Mucosa of descending colon (tissue), 3 donors: Measurements from ENCODE around the gene RAD52. TPM values are rescaled to one million over a fixed set of nuclear protein-coding genes. Genes with fewer than 3 reads are reported as not detected.

Experiments
- ATAC-seq: fragments of 200-7000 bp; cut with Tn5 transposase; one replicate; pipeline ENCODE4 v1.9.1; 2020; ENCODE audit warnings: mild to moderate bottlenecking, moderate library complexity
- DNase-seq, 3 donors: peaks; one replicate each; pipeline ENCODE4 v3.0.0-alpha.2; 2020
- H3K36me3 ChIP-seq: fragments of 200-600 bp; one replicate; pipeline ENCODE4 v1.8.0; 2021; ENCODE audit warnings: low read depth, mild to moderate bottlenecking
- H3K4me1 ChIP-seq: fragments of 200-600 bp; one replicate; pipeline ENCODE4 v1.8.0; 2021; ENCODE audit warnings: low read depth, mild to moderate bottlenecking
- H3K4me3 ChIP-seq: fragments of 200-600 bp; one replicate; pipeline ENCODE4 v1.8.0; 2021; ENCODE audit warnings: mild to moderate bottlenecking
- H3K9me3 ChIP-seq: fragments of 200-600 bp; one replicate; pipeline ENCODE4 v1.8.0; 2021; ENCODE audit warnings: mild to moderate bottlenecking
- intact Hi-C, 2 donors: fragments of 100-400 bp; cut with DNase I in 1 of 2; cut with micrococcal nuclease in 1 of 2; formaldehyde crosslinking; loops; one replicate each; pipeline versions ENCODE4 v1.11.0 to v1.11.1; 2022; cut with DNase I, micrococcal nuclease
- total RNA-seq, 3 donors: library from RNA; stranded (reverse); fragmentation: NEBNext Ultra II Directional in 2 of 3; extraction: Animal tissue kit (Norgen Biotek cat#: 25700) in 2 of 3; gene quantifications; one replicate each; pipeline versions ENCODE4 v1.2.1 to v1.2.4, GENCODE V29; 2021 to 2023
- TF ChIP-seq, protein P1 (sequence below): fragments of 200-600 bp; IDR thresholded peaks from one replicate; pipeline ENCODE4 v1.8.0; 2022; ENCODE audit warnings: antibody characterized with exemption, mild to moderate bottlenecking
- donor health status: DM: no; HTN: no; CAD: no; lungs with moderate emphysema.
- donor health status: DM: no; HTN: no; CAD: no.
- donor health status: DM: no; HTN: yes; CAD: no.

Gene RAD52
- total RNA-seq, 3 donors from 2014 or later: 16.3 to 32.0 (median 28.9) TPM

GRCh38 chr12:906062-906585 is 43.4 kb downstream of the RAD52 start:
- no peak overlapping the region for H3K4me3 ChIP-seq
- DNase-seq (no peak), ATAC-seq (no peak)
- H3K4me1 ChIP-seq: no peaks in the 10 kb centered on the region
- TF ChIP-seq, protein P1, sequence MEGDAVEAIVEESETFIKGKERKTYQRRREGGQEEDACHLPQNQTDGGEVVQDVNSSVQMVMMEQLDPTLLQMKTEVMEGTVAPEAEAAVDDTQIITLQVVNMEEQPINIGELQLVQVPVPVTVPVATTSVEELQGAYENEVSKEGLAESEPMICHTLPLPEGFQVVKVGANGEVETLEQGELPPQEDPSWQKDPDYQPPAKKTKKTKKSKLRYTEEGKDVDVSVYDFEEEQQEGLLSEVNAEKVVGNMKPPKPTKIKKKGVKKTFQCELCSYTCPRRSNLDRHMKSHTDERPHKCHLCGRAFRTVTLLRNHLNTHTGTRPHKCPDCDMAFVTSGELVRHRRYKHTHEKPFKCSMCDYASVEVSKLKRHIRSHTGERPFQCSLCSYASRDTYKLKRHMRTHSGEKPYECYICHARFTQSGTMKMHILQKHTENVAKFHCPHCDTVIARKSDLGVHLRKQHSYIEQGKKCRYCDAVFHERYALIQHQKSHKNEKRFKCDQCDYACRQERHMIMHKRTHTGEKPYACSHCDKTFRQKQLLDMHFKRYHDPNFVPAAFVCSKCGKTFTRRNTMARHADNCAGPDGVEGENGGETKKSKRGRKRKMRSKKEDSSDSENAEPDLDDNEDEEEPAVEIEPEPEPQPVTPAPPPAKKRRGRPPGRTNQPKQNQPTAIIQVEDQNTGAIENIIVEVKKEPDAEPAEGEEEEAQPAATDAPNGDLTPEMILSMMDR: no peak
- H3K36me3 ChIP-seq: peaks cover 7% of the 10 kb centered on the region
- no peaks in the 10 kb centered on the region for H3K9me3 ChIP-seq
- intact Hi-C loops: no loop called here

- intact Hi-C loops: no loop called here
- ATAC-seq: no peak
- Histone ChIP-seq H3K4me1 (no peaks in the 10 kb centered on the region), H3K36me3 (peaks cover 7% of the 10 kb centered on the region), H3K4me3 (no peak overlapping the region), H3K9me3 (no peaks in the 10 kb centered on the region)
- DNase-seq: no peak
- TF ChIP-seq, protein P1: no peak
Observed at GRCh38 chr12:905261-906031, 44.0 kb downstream of the RAD52 start.

DNA sequence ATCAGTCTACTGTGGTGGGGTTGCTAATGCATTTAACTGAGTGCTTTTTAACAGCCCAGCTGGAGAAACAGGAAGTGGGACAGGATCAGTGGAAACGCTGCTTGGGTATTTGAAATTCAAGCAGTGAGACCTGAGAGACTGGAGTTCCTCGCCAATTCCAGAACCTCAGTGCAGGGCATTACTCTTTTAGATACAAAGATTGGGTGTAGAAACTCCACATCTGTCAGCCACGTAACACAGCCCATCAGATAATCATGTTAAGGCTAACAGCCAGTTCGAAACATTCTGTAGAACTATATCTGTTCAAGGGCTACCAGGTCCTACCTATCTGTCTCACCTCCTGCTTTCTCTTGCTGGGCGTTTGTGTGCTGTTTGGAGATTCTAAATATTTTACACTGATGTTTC is 45.5 kb downstream of the RAD52 start:
- DNase-seq: no peak
- no peak for ATAC-seq
- no peaks in the 10 kb centered on the region for H3K36me3 ChIP-seq
- no peaks in the 10 kb centered on the region for H3K4me1 ChIP-seq
- TF ChIP-seq, protein P1: no peak
- H3K9me3 ChIP-seq: no peaks in the 10 kb centered on the region
- H3K4me3 ChIP-seq: no peak overlapping the region
- intact Hi-C loops: no loop called here

GRCh38 chr12:903055-903454 is 46.4 kb downstream of the RAD52 start:
- H3K36me3 ChIP-seq: no peaks in the 10 kb centered on the region
- ATAC-seq (no peak), DNase-seq (no peak)
- H3K4me3 ChIP-seq: no peak overlapping the region
- intact Hi-C loops: no loop called here
- no peaks in the 10 kb centered on the region for H3K9me3 ChIP-seq
- TF ChIP-seq, protein P1: no peak
- H3K4me1 ChIP-seq: no peaks in the 10 kb centered on the region

DNA sequence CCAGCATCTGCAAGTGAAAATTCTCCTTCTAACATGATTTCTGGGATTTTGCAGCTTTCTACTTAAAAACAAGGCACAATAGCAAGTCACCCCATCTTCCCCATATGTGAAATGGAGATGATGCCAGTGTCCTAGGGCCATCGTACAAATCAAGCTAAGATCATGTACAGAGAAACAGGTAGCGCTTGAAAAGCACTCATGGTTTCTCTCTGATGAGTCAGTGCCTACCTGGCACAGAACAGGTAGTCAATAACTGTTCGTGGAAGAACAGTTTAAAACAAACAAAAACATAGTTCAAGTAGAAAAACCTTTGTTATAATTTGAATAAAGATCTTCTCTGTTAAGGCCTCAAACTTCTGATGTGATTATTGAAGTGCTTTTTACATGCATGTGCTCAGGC is 46.9 kb downstream of the RAD52 start:
- DNase-seq: no peak
- intact Hi-C loops: no loop called here
- ATAC-seq: no peak
- TF ChIP-seq, protein P1: no peak
- Histone ChIP-seq H3K36me3 (peaks cover under 1% of the 10 kb centered on the region), H3K4me1 (no peaks in the 10 kb centered on the region), H3K4me3 (no peak overlapping the region), H3K9me3 (no peaks in the 10 kb centered on the region)
